HTR-8/SVneo (cell line): Measurements from ENCODE around the gene MYO5C.

Experiments used
- DNase-seq: peaks from one replicate; pipeline ENCODE4 v3.0.0; 2011; ENCODE audit warnings: low spot score, mixed read lengths; ENCODE audit not compliant: insufficient read length
- FAIRE-seq: peaks from 2 replicates; lab custom pipeline; 2011; peaks lifted over from hg19 to GRCh38; lab: Jason Lieb, UNC

MYO5C gene

DNA sequence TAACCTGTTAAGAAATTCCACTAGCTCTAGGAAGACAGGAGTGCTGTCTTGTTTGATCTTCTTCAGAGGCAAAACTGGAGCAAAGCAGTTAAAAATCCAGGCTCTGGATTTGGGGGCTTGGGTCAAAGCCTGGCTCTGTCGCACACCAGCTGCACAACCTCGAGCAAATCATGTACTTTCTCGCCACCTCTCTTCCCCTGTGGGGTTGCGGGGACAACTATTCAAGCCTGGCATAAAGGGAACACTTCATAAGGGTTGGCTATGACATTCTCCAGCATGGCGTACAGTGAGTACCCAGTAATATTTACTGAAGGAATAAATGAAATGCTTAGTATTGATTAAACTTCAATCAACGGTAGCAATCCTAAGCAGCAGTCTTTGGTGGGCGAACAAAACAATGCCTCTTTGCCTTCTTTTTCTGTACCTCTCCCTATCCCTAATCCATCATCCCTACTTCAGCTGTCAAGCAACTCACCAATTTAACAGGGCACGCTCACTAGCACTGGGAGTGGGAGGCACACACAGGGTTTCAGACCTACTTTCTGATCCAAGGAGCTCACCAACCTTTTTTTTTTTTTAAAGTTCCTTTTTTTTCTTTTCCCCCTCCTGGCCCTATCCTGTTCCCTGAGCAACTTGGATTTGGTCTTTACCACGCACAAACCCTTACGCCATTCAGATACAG lies 137.4 kb downstream of the MYO5C start:
- no peak for DNase-seq
- no peak for FAIRE-seq

DNA sequence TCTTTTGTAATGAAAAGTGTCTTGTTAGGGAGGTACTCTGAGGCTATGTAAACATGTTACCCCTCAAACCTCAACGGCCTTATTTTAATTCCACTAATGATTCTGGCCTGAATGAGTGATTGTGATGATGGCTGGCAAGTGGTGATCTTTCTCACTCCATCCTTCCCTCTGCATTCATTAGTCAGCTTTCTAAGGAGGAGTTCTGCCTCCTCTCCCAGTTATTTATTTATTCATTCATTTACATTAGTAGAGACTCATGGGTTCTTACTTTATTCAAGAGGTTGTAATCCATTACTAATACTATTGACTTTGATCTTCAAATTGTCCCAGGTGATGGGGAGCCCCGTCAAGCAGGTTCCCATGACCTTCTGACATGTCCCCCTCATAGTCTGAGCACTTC lies 139.7 kb downstream of the MYO5C start:
- DNase-seq (no peak), FAIRE-seq (no peak)

DNA sequence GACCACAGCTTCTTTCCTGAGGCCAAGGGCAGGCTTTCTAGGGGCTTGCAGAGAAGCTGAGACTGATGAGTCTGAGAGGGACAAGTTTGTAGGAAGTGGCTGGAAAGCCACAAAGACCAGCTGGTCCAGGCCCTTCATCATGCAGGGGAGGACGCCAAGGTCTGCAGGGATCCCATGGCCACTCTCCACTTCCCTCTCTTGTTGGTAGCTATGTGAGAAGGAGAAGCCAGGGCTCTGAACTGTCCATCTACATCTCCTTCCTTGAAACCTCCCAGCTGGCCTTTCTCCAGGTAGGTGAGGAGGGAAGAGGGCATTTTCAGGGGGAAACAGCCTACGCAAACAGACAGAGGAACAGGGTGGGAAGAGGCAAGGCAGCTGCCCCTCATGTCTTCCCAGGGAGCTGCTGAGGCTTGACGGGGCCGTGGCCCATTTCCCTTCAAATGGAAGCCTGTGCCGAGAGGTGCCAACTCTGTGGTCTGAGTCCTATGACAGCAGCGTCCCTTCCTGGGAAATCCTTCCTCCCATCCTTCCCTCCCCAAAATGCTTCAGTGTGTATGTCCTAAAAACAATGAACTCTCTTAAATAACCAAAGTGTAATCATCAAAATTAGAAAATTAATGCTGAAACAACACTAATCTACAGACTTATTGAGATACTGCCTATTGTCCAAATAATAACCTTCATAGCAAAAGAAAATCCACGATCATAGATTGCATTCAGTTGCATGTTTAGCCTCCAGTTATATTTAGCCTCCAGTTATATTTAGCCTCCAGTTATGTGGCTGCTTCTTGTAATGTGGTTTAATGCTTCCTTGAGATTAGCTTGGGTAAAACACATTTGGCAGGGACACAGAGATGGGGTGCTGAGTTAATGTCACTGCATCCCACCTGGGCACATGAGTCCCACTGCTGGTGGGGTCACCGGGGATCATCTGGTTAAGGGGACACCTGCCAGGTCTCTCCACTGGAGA lies 140.4 kb downstream of the MYO5C start:
- FAIRE-seq = no peak

DNA sequence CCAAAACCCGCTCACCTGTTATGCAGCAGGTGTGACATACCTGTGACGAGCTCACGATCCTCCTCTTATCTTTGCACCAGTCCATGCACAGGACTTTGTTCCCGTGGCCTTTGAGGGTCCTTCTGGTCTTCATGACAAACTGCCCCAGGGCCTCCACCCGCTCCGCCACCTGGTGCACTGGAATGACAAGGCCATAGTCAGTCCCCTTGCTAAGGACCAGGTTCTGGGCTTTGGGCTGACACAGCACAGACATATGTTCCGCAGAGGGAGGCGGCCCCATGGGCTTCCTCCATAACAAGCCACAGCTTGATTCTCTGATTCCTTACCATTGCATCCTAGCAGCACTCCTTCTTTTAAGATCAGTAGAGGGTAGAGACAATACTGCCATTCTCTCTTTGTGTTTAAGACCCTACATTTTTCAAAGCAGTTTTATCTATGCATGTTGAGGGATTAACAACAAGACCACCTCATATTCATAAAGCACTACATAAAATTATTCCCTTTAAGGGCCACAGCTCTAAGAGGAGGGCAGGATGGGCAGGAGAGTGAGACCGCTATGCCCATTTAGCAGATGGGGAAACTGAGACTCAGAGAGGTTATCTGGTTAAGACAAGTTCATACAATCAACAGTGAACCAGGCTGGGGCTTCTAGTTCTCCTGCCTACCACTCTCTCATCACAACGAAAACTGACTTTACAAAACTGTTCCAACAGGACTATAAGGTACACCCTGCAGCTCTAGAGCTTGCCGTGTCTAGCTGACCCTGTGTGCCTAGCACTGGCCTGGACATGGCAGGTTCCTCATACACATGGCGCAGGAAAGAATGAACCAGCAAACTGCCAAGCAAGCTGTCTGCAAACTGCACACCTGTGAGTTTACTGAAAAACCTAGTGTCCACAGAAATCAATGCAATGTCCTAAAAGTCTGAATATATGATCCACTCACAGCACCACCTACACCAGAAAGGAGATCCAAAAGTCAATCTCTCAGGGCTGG lies 141.4 kb downstream of the MYO5C start:
- no peak for DNase-seq
- FAIRE-seq = no peak

More for the DNA sequence above, 140.4 kb downstream of the MYO5C start:
- DNase-seq = no peak

DNA sequence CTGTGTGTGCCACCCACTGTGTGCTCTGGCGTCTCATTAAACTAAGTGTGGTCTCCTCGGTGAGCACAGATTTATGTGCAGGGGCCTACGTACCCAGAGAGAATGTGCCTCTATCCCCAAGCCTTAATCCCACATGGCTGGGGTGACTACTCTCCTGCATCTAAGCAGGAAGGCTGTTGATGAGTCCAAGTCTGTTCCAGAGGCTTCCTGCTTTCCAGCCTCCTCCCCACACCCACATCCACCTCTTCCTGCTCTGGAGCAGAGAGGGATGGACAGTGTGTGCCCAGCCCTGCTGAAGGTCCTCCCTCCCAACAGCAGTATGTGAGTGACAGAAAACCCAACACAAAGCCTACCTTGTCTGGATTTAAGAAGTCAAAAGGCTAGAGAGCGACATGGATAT lies 144.3 kb downstream of the MYO5C start:
- FAIRE-seq = no peak
- no peak for DNase-seq

DNA sequence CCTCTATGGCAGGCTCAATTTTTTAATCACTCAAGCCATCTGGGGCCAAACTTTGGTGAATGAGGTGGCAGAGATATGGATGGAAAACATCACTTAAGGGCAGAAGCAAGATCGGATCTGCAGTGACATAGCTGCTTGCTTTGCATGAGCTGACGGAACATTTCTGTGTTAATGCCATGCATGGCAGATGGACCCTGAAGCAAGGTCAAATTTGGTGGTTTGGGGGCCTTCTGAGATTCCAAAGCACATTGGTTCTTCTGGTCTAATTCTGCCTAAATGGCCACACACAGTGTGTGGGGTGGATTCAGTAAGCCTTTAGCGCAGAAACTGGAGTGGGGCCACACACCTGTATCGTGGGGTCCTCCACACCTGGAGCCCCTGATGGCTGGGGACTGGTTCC lies 144.7 kb downstream of the MYO5C start:
- FAIRE-seq (no peak), DNase-seq (no peak)

DNA sequence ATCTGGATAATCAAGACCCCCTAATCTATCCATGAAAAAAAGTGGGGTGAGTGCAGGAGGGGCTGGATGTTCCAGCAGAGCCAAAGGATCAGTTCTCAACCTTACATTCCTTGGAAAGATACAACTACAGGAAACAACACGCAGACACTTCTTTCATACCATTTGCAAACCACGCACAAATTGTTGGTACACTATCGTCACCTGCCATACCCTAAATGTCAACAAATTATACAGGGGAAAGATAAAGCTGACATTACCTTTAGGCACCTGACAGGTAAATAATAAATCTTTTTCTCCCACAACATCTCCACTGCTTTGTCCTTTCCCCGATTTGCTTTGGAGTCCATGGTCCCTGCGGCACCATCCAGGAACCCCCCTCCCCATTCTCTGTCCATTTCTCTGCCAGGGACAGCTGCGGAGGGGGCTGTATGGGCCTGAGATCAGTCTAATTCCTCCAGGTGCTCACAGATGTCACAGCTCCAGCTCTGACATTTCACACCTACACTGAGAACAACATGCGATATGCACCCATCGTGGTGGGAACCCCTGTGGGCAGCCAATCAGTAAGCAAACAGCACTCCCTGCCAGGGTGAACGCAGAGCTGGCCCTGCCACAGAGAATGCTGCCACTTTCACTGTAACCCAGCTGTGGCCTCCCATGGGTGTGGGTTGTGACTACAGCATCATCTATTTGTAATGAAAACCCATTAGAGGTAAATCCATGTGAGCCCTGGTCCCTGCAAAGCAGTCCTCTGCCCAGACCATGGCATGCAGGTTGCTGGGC lies 145.4 kb downstream of the MYO5C start:
- DNase-seq (no peak), FAIRE-seq (no peak)

DNA sequence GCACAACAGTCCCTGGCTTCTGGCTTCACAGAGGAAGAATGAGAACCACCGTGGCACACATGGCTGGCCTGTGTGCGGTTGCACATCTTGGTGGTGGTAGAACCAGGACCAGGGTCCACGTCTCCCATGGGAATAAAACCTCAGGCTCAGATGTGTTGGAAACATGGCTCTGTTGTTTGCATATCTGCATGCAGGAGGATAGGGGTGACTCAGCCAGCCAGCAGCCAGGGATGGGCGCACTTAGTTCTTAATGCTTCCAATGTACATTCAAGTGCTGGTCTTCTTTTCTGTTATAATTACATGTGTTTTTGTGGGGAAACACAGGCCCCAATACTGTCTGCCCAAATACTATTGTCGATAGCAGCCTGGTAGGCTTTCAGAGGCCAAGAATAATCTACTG lies 147.2 kb downstream of the MYO5C start:
- DNase-seq (no peak), FAIRE-seq (no peak)

DNA sequence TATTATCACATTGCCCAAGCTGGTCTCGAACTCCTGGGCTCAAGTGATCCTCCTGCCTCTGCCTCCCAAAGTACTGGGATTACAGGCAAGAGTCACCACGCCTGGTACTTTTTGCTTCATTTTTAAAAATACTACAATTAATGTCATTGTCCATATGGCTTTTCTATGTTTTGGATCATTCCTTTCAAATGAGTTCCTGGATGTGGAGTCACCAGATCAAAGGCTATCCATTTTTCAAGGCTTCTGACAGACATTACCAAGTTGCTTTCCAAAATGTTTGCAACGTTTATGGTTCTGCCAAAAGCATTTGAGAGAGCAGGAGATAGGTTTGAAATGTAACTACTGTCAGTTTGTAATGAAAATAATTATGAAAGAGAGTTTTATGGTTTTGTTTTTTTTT lies 148.8 kb downstream of the MYO5C start:
- FAIRE-seq (no peak), DNase-seq (no peak)

DNA sequence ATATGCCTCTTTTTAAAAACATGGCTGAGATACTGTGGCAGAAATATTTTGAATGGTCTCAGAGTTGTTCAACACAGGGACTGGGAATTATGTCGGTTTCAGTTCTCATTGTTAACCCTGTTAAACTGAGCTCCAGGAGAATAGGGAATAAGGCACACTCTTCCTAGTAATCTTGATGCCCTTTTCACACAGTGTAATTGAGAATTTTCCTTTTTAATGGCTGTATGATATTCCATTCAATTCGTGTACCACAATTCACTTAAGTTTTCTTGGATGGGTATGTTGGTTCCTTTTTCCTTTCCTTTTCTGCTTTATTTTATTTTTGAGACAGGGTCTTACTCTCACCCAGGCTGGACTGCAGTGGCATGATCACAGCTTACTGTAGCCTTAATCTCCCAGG lies 149.3 kb downstream of the MYO5C start:
- FAIRE-seq (no peak), DNase-seq (no peak)

DNA sequence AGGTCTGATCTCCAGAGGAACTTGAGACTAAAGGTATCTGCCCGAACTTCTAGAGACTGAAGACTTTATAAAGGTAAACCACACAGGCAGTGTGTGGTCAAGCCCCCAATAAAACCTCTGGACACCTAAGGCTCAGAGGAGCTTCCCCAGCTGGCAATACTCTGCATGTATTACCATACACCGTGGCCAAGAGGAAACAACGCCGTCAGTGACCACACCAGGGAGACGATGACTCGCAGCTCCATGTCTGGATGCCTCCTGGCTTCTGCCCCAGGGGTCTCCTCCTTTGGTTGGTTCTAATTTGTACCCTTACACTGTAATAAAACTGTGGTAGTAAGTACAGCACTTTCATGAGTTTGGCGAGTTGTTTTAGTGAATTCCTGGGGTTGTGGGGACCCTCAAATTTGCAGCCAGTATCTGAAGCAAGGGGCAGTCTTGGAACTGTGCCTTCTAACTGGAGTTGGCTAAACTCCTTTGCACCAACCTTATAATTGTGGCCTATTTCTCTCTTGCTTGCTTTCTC lies 150.9 kb downstream of the MYO5C start:
- peak; percentile 24 for DNase-seq
- no peak for FAIRE-seq

DNA sequence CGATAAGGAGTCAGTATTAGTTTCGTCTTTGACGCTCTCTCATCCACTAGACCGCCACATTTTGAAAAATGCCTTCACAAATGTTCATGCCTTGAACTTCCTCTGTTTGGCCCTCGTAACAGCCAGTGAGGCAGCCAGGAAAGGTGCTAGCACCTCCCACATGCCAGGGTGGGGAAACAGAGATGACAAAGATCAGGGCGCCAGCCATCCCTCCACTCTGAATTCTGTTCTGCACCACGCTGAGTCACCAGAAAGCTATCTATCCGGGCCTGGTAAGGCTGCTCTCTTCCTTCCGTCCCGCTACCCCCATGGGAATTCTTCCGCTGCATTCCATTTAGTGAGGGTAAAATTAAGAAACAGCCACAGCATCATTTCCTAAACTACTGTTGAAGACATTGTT lies 151.7 kb downstream of the MYO5C start:
- FAIRE-seq (peak; percentile 44), DNase-seq (peak; percentile 91)
